B cell (primary cell): ENCODE measurements around the gene MFN2. TPM values are rescaled to one million over a fixed set of nuclear protein-coding genes. Genes with fewer than 3 reads are reported as not detected.

ENCODE experiments used
- ATAC-seq: fragments of 200-7000 bp; cut with Tn5 transposase; one replicate; pipeline ENCODE4 v1.10.0; 2021; ENCODE audit warnings: low read depth, mild to moderate bottlenecking, moderate number of reproducible peaks, moderate library complexity
- CTCF ChIA-PET: fragments of 350-600 bp; sonication (Branson Sonifier 250); formaldehyde crosslinking; loops from one replicate; lab custom pipeline; 2021; ENCODE audit warnings: antibody characterized with exemption, inconsistent platforms; lab: Charles Lee
- POLR2A ChIA-PET: fragments of 350-600 bp; sonication (Branson Sonifier 250); formaldehyde crosslinking; loops from one replicate; lab custom pipeline; 2021; ENCODE audit warnings: antibody characterized with exemption; lab: Charles Lee
- DNase-seq: peaks from one replicate; pipeline ENCODE4 v3.0.0; 2013
- H2AFZ ChIP-seq: 2 replicates; pipeline ENCODE4 v1.6.1; 2012; ENCODE audit warnings: mild to moderate bottlenecking, low read depth, low read length; ENCODE audit not compliant: insufficient read depth, poor library complexity, severe bottlenecking
- H3K27ac ChIP-seq, 2 donors: 1 replicate in 1 of 2; 2 replicates in 1 of 2; pipeline ENCODE4 v1.5.1; 2012 to 2013; ENCODE audit warnings: low read length in 2 of 2, mild to moderate bottlenecking in 2 of 2, moderate library complexity in 1 of 2
- H3K27me3 ChIP-seq, 4 experiments: fragments of 200-600 bp in 1 of 4; sonication (generic) in 1 of 4; replicated peaks in 1 of 4; 1 replicate in 2 of 4; 2 replicates in 2 of 4; pipeline versions ENCODE4 v1.6.1 to v1.7.0; 2013 to 2016; ENCODE audit warnings: low read length in 3 of 4, mild to moderate bottlenecking in 2 of 4, mixed read lengths in 1 of 4, moderate library complexity in 1 of 4; ENCODE audit not compliant: insufficient read depth in 4 of 4, control insufficient read depth in 3 of 4; ENCODE audit errors: control extremely low read depth in 1 of 4
- H3K36me3 ChIP-seq, 2 experiments: replicated peaks in 1 of 2; 1 replicate in 1 of 2; 2 replicates in 1 of 2; pipeline versions ENCODE4 v1.6.1 to v1.7.1; 2013; ENCODE audit warnings: low read length in 1 of 2; ENCODE audit not compliant: insufficient read depth in 2 of 2, control insufficient read depth in 1 of 2; ENCODE audit errors: control extremely low read depth in 1 of 2, extremely low read depth in 1 of 2
- H3K4me1 ChIP-seq, 2 donors: fragments of 200-600 bp in 1 of 2; sonication (generic) in 1 of 2; 1 replicate in 1 of 2; 2 replicates in 1 of 2; pipeline versions ENCODE4 v1.5.1 to v1.6.1; 2013 to 2017; ENCODE audit warnings: low read length in 2 of 2; ENCODE audit not compliant: control insufficient read depth in 2 of 2, insufficient read depth in 2 of 2
- H3K4me2 ChIP-seq: replicated peaks from 2 replicates; pipeline ENCODE3; 2012; ENCODE audit warnings: mild to moderate bottlenecking, low read depth, low read length; ENCODE audit not compliant: poor library complexity, severe bottlenecking
- H3K4me3 ChIP-seq, 5 experiments: fragments of 200-600 bp in 1 of 5; sonication (generic) in 1 of 5; 1 replicate in 3 of 5; 2 replicates in 2 of 5; pipeline versions ENCODE4 v1.5.1 to v1.7.0; 2011 to 2016; ENCODE audit warnings: low read length in 4 of 5, mild to moderate bottlenecking in 4 of 5, low read depth in 2 of 5, control low read depth in 1 of 5, moderate library complexity in 1 of 5; ENCODE audit not compliant: insufficient read depth in 1 of 5; ENCODE audit errors: control extremely low read depth in 1 of 5, extremely low read depth in 1 of 5
- H3K79me2 ChIP-seq: fragments of 200-600 bp; sonication (generic); one replicate; pipeline ENCODE4 v1.6.0; 2016; ENCODE audit warnings: low read length; ENCODE audit not compliant: control insufficient read depth, insufficient read depth
- H3K9ac ChIP-seq: fragments of 200-600 bp; sonication (generic); 2 replicates; pipeline ENCODE4 v1.6.1; 2017; ENCODE audit warnings: mild to moderate bottlenecking, low read length, moderate library complexity
- H3K9me3 ChIP-seq, 3 donors: one replicate each; pipeline versions ENCODE4 v1.6.1 to v1.7.1; 2013; ENCODE audit warnings: low read length in 2 of 3; ENCODE audit not compliant: control insufficient read depth in 2 of 3, insufficient read depth in 1 of 3; ENCODE audit errors: control extremely low read depth in 1 of 3
- H4K20me1 ChIP-seq: 2 replicates; pipeline ENCODE4 v1.6.0; 2012; ENCODE audit warnings: mild to moderate bottlenecking, low read length; ENCODE audit not compliant: insufficient read depth, control insufficient read depth, poor library complexity, severe bottlenecking
- H3K27ac Mint-ChIP-seq: one replicate; pipeline ENCODE4 v1.8.0; 2021; ENCODE audit warnings: mixed read lengths
- H3K27me3 Mint-ChIP-seq: one replicate; pipeline ENCODE4 v1.8.0; 2021; ENCODE audit warnings: mixed read lengths
- H3K4me1 Mint-ChIP-seq: one replicate; pipeline ENCODE4 v1.8.0; 2021; ENCODE audit warnings: mixed read lengths
- H3K4me3 Mint-ChIP-seq: one replicate; pipeline ENCODE4 v1.8.0; 2021; ENCODE audit warnings: mixed read lengths
- H3K9me3 Mint-ChIP-seq: one replicate; pipeline ENCODE4 v1.8.0; 2022; ENCODE audit warnings: mixed read lengths; ENCODE audit not compliant: insufficient read depth
- EZH2 ChIP-seq: IDR thresholded peaks from 2 replicates; pipeline ENCODE4 v1.6.1; 2012; ENCODE audit warnings: borderline replicate concordance, low read depth, mild to moderate bottlenecking, moderate library complexity, low read length; ENCODE audit not compliant: insufficient read depth, poor library complexity, severe bottlenecking
- WGBS: methylation state at CpG from one replicate; pipeline ENCODE4 v1.1.5; 2013; ENCODE audit warnings: missing lambda C conversion rate; ENCODE audit not compliant: insufficient coverage; 5-methylcytosine and 5-hydroxymethylcytosine counted together
- intact Hi-C: fragments of 100-400 bp; cut with micrococcal nuclease; formaldehyde crosslinking; loops from one replicate; pipeline ENCODE4 v1.10.0; 2022
- polyA plus RNA-seq: library from polyadenylated mRNA; depleted of rRNA; stranded (reverse); fragments of >200 nt; gene quantifications from 2 replicates; pipeline ENCODE4 v1.2.3, GENCODE V29; 2012
- total RNA-seq, 2 donors: library from RNA; stranded (reverse); fragments of 120-200 nt in 1 of 2; gene quantifications; 1 replicate in 1 of 2; 2 replicates in 1 of 2; pipeline versions ENCODE4 v1.2.3 to v1.2.4, GENCODE V29; 2013 to 2022
- TF ChIP-seq, protein P1 (sequence below): fragments of 200-600 bp; IDR thresholded peaks from one replicate; pipeline ENCODE4 v1.8.0; 2022; ENCODE audit warnings: antibody characterized with exemption, mild to moderate bottlenecking

The MFN2 gene
- total and polyA plus RNA-seq, 2 donors (not counting 1 experiment from before 2014, with no cell fraction given), result 24.0 to 50.0 TPM

DNA sequence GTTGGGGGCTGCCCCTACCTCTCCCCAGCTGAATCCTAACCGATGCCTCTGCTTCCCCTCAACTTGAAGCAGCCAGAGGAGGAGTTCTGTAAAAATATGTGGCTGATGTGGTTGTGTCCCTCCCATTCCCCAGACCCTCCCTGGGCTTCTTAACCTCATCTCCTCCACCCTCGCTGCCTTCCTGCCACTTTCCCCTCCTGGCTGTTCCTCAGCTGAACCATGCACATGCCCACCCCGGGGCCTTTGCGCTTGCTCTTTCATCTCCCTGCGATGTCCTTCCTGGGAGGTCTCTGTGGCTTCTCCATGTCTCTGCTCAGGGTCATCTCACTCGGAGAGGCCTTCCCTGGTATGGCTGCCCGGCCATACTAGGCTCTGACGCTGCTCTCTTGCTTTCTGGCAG, 48.0 kb downstream of the MFN2 start:
- ChIA-PET CTCF (interaction anchor here (1.4 kb wide), 1 partner anchor 51 kb away, joined by 4 read pairs; no protein-coding TSS in a partner anchor), POLR2A (no interaction called here)
- H3K79me2 ChIP-seq, result no peaks in the 10 kb centered on the region
- Mint-ChIP-seq H3K4me3 (no peak overlapping the region), H3K4me1 (peaks cover 16% of the 10 kb centered on the region), H3K9me3 (no peaks in the 10 kb centered on the region), H3K27ac (no peak overlapping the region), H3K27me3 (no peaks in the 10 kb centered on the region)
- intact Hi-C loops, result no loop called here
- H3K27me3 ChIP-seq, result no peaks in the 10 kb centered on the region
- no peak overlapping the region for H2AFZ ChIP-seq
- no peak overlapping the region for H3K27ac ChIP-seq
- ATAC-seq, result no peak
- H3K36me3 ChIP-seq, result peaks cover 0 to 49% of the 10 kb centered on the region in 2 experiments
- 90% methylated on average over 7 of the region's 8 CpGs for WGBS
- H3K9me3 ChIP-seq, result no peaks in the 10 kb centered on the region
- H4K20me1 ChIP-seq, result no peaks in the 10 kb centered on the region
- H3K4me3 ChIP-seq, result no peak overlapping the region
- H3K9ac ChIP-seq, result no peak overlapping the region
- H3K4me1 ChIP-seq, result peaks cover 4 to 10% of the 10 kb centered on the region in 2 donors
- no peak for TF ChIP-seq EZH2
- TF ChIP-seq, protein P1, sequence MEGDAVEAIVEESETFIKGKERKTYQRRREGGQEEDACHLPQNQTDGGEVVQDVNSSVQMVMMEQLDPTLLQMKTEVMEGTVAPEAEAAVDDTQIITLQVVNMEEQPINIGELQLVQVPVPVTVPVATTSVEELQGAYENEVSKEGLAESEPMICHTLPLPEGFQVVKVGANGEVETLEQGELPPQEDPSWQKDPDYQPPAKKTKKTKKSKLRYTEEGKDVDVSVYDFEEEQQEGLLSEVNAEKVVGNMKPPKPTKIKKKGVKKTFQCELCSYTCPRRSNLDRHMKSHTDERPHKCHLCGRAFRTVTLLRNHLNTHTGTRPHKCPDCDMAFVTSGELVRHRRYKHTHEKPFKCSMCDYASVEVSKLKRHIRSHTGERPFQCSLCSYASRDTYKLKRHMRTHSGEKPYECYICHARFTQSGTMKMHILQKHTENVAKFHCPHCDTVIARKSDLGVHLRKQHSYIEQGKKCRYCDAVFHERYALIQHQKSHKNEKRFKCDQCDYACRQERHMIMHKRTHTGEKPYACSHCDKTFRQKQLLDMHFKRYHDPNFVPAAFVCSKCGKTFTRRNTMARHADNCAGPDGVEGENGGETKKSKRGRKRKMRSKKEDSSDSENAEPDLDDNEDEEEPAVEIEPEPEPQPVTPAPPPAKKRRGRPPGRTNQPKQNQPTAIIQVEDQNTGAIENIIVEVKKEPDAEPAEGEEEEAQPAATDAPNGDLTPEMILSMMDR, result no peak
- no peak overlapping the region for H3K4me2 ChIP-seq
- DNase-seq, result no peak

- DNase-seq (no peak), ATAC-seq (no peak)
- H3K4me1 Mint-ChIP-seq, result peaks cover 16% of the 10 kb centered on the region
- no peaks in the 10 kb centered on the region for H3K9me3 Mint-ChIP-seq
- no peak overlapping the region for H3K4me3 Mint-ChIP-seq
- H4K20me1 ChIP-seq, result no peaks in the 10 kb centered on the region
- intact Hi-C loops, result no loop called here
- WGBS, result 96% methylated on average over 18 of the region's 19 CpGs
- no peak overlapping the region for H3K27ac ChIP-seq
- peaks cover 4 to 10% of the 10 kb centered on the region in 2 donors for H3K4me1 ChIP-seq
- H3K36me3 ChIP-seq, result peaks cover 0 to 46% of the 10 kb centered on the region in 2 experiments
- TF ChIP-seq, protein P1, result no peak
- TF ChIP-seq EZH2, result no peak
- ChIA-PET CTCF (interaction anchor here (1.4 to 2.7 kb wide), 2 partner anchors 50 kb away, joined by 4 to 13 read pairs; no protein-coding TSS in a partner anchor), POLR2A (interaction anchor here (0.6 kb wide), 1 partner anchor 131 kb away, joined by 6 read pairs; no protein-coding TSS in a partner anchor)
- no peak overlapping the region for H3K9ac ChIP-seq
- no peaks in the 10 kb centered on the region for H3K27me3 Mint-ChIP-seq
- no peak overlapping the region for H3K27ac Mint-ChIP-seq
- H3K4me3 ChIP-seq, result no peak overlapping the region
- H3K4me2 ChIP-seq, result no peak overlapping the region
- H3K79me2 ChIP-seq, result no peaks in the 10 kb centered on the region
- no peaks in the 10 kb centered on the region for H3K27me3 ChIP-seq
- no peak overlapping the region for H2AFZ ChIP-seq
- no peaks in the 10 kb centered on the region for H3K9me3 ChIP-seq
These were observed 48.8 kb downstream of the MFN2 start for GRCh38 chr1:12028957-12029511.
